Measurements from ENCODE around the gene AIP. TPM values are rescaled to one million over a fixed set of nuclear protein-coding genes. Genes with fewer than 3 reads are reported as not detected.

Gene AIP
- total and polyA plus RNA-seq, 2 donors from 2014 or later: 61.5 to 135 TPM

DNA sequence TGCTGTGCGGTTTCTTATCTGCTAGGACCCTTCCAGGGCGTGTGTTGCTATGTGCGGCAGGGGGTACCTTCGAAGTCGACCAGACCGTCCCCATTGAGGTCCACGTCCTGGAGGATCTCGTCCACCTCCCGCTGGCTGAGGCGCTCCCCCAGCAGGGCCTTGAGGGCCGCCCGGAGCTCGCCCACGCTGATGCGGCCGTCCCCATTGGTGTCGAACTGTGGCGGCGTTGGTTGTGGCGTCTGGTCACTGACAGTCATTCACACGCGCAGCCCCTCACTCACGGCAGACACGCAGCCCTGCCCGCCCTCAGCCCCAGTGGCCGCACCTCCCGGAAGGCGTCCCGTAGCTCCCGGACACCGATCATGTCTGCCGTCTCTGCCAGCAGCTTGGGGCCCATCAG lies 36.9 kb downstream of the AIP start:
- Histone ChIP-seq H3K4me1 (ENCODE audit: control insufficient read depth in 2 of 3, insufficient read depth in 2 of 3, low read depth in 1 of 3, low read length in 3 of 3) (no peaks in the 10 kb centered on the region), H3K4me3 (ENCODE audit: low read length in 3 of 3) (no peak overlapping the region), H3K27me3 (ENCODE audit: control insufficient read depth, insufficient read depth, low read length) (no peaks in the 10 kb centered on the region), H3K9ac (ENCODE audit: low read length in 3 of 3) (no peak overlapping the region), H3K27ac (ENCODE audit: low read depth in 2 of 2, low read length in 2 of 2) (no peak overlapping the region), H3K36me3 (ENCODE audit: control insufficient read depth in 2 of 3, insufficient read depth in 3 of 3, low read length in 3 of 3) (no peaks in the 10 kb centered on the region), H3K9me3 (ENCODE audit: control insufficient read depth in 2 of 3, insufficient read depth in 1 of 3, low read length in 3 of 3) (no peaks in the 10 kb centered on the region)
- TF ChIP-seq, protein P1, sequence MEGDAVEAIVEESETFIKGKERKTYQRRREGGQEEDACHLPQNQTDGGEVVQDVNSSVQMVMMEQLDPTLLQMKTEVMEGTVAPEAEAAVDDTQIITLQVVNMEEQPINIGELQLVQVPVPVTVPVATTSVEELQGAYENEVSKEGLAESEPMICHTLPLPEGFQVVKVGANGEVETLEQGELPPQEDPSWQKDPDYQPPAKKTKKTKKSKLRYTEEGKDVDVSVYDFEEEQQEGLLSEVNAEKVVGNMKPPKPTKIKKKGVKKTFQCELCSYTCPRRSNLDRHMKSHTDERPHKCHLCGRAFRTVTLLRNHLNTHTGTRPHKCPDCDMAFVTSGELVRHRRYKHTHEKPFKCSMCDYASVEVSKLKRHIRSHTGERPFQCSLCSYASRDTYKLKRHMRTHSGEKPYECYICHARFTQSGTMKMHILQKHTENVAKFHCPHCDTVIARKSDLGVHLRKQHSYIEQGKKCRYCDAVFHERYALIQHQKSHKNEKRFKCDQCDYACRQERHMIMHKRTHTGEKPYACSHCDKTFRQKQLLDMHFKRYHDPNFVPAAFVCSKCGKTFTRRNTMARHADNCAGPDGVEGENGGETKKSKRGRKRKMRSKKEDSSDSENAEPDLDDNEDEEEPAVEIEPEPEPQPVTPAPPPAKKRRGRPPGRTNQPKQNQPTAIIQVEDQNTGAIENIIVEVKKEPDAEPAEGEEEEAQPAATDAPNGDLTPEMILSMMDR (IDR thresholded peaks at IDR 0.05; ENCODE audit: borderline replicate concordance, extremely low read depth, insufficient read depth): no peak
- peak in 1 of 5 donors; percentile 68 for DNase-seq
- FAIRE-seq: no peak
- intact Hi-C loops (cut with DNase I): no loop called here

DNA sequence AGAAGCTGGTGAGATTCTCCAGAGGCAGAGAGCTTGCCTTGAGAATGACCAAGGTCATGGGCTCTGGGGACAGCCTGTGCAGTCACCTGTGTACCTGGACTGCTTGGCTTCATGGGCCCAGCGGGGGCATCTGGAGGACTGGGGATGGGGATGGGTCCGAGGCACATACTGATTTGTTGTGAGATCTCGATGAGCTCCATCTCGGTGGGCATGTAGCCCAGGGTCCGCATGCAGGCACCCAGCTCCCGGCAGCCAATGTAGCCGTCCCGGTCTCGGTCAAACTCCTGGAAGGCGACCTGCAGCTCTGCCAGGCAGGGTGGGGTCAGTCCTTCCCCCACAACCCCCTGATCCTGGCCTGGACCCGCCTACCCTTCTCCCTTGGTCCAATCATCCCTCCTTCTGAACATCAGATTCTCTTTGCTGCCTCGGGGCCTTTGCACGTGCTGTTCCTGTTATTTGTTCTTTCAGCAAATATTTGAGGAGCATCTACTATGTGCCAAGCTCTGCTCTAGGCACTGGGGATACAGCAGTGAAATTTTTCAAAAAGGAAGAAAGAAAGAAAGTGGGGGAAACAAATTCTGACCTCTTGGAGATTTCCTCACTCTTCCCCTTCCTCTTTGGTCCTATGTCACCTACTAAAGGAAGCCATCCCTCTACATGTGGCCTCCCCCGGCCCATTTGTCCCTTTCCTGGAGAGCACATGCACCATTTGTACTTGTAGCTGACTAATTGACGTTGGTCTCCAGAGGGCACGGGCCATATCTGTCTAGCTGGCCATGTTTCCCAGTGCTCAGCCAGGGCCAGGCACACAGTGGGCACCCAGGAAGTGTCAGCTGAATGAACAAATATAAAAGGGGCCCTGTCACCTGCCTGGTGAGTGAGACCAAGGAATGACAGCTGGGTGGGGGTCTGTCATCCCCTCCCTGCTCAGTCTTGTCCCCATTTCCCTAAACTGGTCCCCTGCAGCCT lies 38.3 kb downstream of the AIP start:
- Histone ChIP-seq H3K9ac (ENCODE audit: low read length in 3 of 3) (no peak overlapping the region), H3K4me1 (ENCODE audit: control insufficient read depth in 2 of 3, insufficient read depth in 2 of 3, low read depth in 1 of 3, low read length in 3 of 3) (no peaks in the 10 kb centered on the region), H3K36me3 (ENCODE audit: control insufficient read depth in 2 of 3, insufficient read depth in 3 of 3, low read length in 3 of 3) (no peaks in the 10 kb centered on the region), H3K4me3 (ENCODE audit: low read length in 3 of 3) (no peak overlapping the region), H3K27ac (ENCODE audit: low read depth in 2 of 2, low read length in 2 of 2) (no peak overlapping the region), H3K9me3 (ENCODE audit: control insufficient read depth in 2 of 3, insufficient read depth in 1 of 3, low read length in 3 of 3) (no peaks in the 10 kb centered on the region), H3K27me3 (ENCODE audit: control insufficient read depth, insufficient read depth, low read length) (no peaks in the 10 kb centered on the region)
- TF ChIP-seq, protein P1 (IDR thresholded peaks at IDR 0.05; ENCODE audit: borderline replicate concordance, extremely low read depth, insufficient read depth): no peak
- intact Hi-C loops (cut with DNase I): no loop called here
- FAIRE-seq (no peak), DNase-seq (peak in 1 of 5 donors; percentile 40)

DNA sequence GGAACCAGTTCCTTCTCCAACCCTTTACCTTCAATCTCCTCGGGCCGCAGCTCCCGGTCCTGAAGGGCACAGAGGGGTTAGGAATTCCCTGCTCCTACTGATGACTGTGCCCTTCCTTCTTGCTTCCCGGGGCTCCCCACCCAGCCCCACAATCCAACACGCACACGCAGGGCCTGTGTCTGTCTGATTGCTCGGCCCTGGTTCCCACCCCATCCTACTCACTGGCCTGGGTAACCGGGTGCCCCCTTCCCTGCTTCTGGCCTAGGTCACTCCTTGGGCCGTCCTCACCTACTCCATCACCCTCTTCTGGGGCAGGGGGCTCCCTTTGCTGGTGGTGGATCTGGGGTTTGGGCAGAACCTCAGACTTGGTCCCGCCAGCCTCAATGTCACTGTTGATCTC lies 39.1 kb downstream of the AIP start:
- Histone ChIP-seq H3K4me3 (ENCODE audit: low read length in 3 of 3) (no peak overlapping the region), H3K27ac (ENCODE audit: low read depth in 2 of 2, low read length in 2 of 2) (no peak overlapping the region), H3K9me3 (ENCODE audit: control insufficient read depth in 2 of 3, insufficient read depth in 1 of 3, low read length in 3 of 3) (no peaks in the 10 kb centered on the region), H3K9ac (ENCODE audit: low read length in 3 of 3) (no peak overlapping the region), H3K27me3 (ENCODE audit: control insufficient read depth, insufficient read depth, low read length) (no peaks in the 10 kb centered on the region), H3K4me1 (ENCODE audit: control insufficient read depth in 2 of 3, insufficient read depth in 2 of 3, low read depth in 1 of 3, low read length in 3 of 3) (no peaks in the 10 kb centered on the region), H3K36me3 (ENCODE audit: control insufficient read depth in 2 of 3, insufficient read depth in 3 of 3, low read length in 3 of 3) (no peaks in the 10 kb centered on the region)
- TF ChIP-seq, protein P1 (IDR thresholded peaks at IDR 0.05; ENCODE audit: borderline replicate concordance, extremely low read depth, insufficient read depth): no peak
- FAIRE-seq (no peak), DNase-seq (peak in 1 of 5 donors; percentile 62)
- intact Hi-C loops (cut with DNase I): no loop called here

Data from kidney (tissue), 14 donors.